ENCODE results near the gene GALNT7.

GALNT7 gene

GRCh38 chr4:173272996-173273395 lies 104.4 kb downstream of the GALNT7 start:
- no peaks in the 10 kb centered on the region for H3K36me3 ChIP-seq (replicated peaks)
- H3K27ac ChIP-seq = no peak overlapping the region
- in situ Hi-C loops (cut with HindIII; ENCODE audit: low pct_ligation_motif_present, low sequenced_read_pairs) = loop anchor here (25.0 kb wide), 1 partner anchor 261 kb away; no protein-coding TSS in a partner anchor
- H3K4me3 ChIP-seq (ENCODE audit: low read depth, low read length) = no peak overlapping the region
- H3K27me3 ChIP-seq (replicated peaks) = no peaks in the 10 kb centered on the region
- no peak for TF ChIP-seq CTCF (IDR thresholded peaks at IDR 0.05; ENCODE audit: low read depth, low read length, missing control alignments)
- DNase-seq = no peak

- TF ChIP-seq CTCF (IDR thresholded peaks at IDR 0.05; ENCODE audit: low read depth, low read length, missing control alignments) = no peak
- DNase-seq = no peak
These were observed 105.3 kb downstream of the GALNT7 start for GRCh38 chr4:173273941-173274340.

GRCh38 chr4:173274744-173275143 lies 106.1 kb downstream of the GALNT7 start:
- in situ Hi-C loops (cut with HindIII; ENCODE audit: low pct_ligation_motif_present, low sequenced_read_pairs) = loop anchor here (25.0 kb wide), 1 partner anchor 262 kb away; no protein-coding TSS in a partner anchor
- no peak for TF ChIP-seq CTCF (IDR thresholded peaks at IDR 0.05; ENCODE audit: low read depth, low read length, missing control alignments)
- H3K36me3 ChIP-seq (replicated peaks) = no peaks in the 10 kb centered on the region
- H3K4me3 ChIP-seq (ENCODE audit: low read depth, low read length) = no peak overlapping the region
- DNase-seq = no peak
- no peaks in the 10 kb centered on the region for H3K27me3 ChIP-seq (replicated peaks)
- H3K27ac ChIP-seq = no peak overlapping the region

More at GRCh38 chr4:173273941-173274340, 105.3 kb downstream of the GALNT7 start:
- in situ Hi-C loops (cut with HindIII; ENCODE audit: low pct_ligation_motif_present, low sequenced_read_pairs) = loop anchor here (25.0 kb wide), 1 partner anchor 262 kb away; no protein-coding TSS in a partner anchor
- Histone ChIP-seq H3K4me3 (ENCODE audit: low read depth, low read length) (no peak overlapping the region), H3K27ac (no peak overlapping the region), H3K36me3 (replicated peaks) (no peaks in the 10 kb centered on the region), H3K27me3 (replicated peaks) (no peaks in the 10 kb centered on the region)

- Histone ChIP-seq H3K4me3 (ENCODE audit: low read depth, low read length) (no peak overlapping the region), H3K27me3 (replicated peaks) (no peaks in the 10 kb centered on the region), H3K36me3 (replicated peaks) (no peaks in the 10 kb centered on the region), H3K27ac (no peak overlapping the region)
- TF ChIP-seq CTCF (IDR thresholded peaks at IDR 0.05; ENCODE audit: low read depth, low read length, missing control alignments) = no peak
- in situ Hi-C loops (cut with HindIII; ENCODE audit: low pct_ligation_motif_present, low sequenced_read_pairs) = no loop called here
- DNase-seq = no peak
These were observed 106.5 kb downstream of the GALNT7 start for GRCh38 chr4:173275150-173275549.

- Histone ChIP-seq H3K4me3 (ENCODE audit: low read depth, low read length) (no peak overlapping the region), H3K27me3 (replicated peaks) (no peaks in the 10 kb centered on the region), H3K27ac (no peak overlapping the region), H3K36me3 (replicated peaks) (no peaks in the 10 kb centered on the region)
- TF ChIP-seq CTCF (IDR thresholded peaks at IDR 0.05; ENCODE audit: low read depth, low read length, missing control alignments) = no peak
- in situ Hi-C loops (cut with HindIII; ENCODE audit: low pct_ligation_motif_present, low sequenced_read_pairs) = no loop called here
- no peak for DNase-seq
These were observed 108.7 kb downstream of the GALNT7 start for GRCh38 chr4:173277340-173277739.

- Histone ChIP-seq H3K36me3 (replicated peaks) (no peaks in the 10 kb centered on the region), H3K27me3 (replicated peaks) (no peaks in the 10 kb centered on the region), H3K27ac (no peak overlapping the region), H3K4me3 (ENCODE audit: low read depth, low read length) (no peak overlapping the region)
- in situ Hi-C loops (cut with HindIII; ENCODE audit: low pct_ligation_motif_present, low sequenced_read_pairs) = no loop called here
- DNase-seq = no peak
- TF ChIP-seq CTCF (IDR thresholded peaks at IDR 0.05; ENCODE audit: low read depth, low read length, missing control alignments) = no peak
These were observed 112.4 kb downstream of the GALNT7 start for GRCh38 chr4:173280998-173281397.

Measured in brain microvascular endothelial cell (primary cell).